A549 (cell line): ENCODE data around the gene CEP112. TPM values are rescaled to one million over a fixed set of nuclear protein-coding genes. Genes with fewer than 3 reads are reported as not detected.
A peak's percentile ranks its signal among the peaks of the same experiment; 100 is the strongest.

Experiments
- ATAC-seq, 2 experiments: fragments of 200-7000 bp in 1 of 2; fragments of >200 bp in 1 of 2; cut with Nextera tagmentation in 1 of 2; cut with Tn5 transposase in 1 of 2; 3 replicates each; pipeline versions ENCODE4 v1.8.0 to v1.9.1; 2018 to 2020; ENCODE audit warnings: mild to moderate bottlenecking in 1 of 2, moderate library complexity in 1 of 2
- CTCF ChIA-PET: fragments of 300-600 bp; sonication (Branson Sonifier 250); formaldehyde crosslinking; extraction: SDS; loops from one replicate; lab custom pipeline; 2021; ENCODE audit warnings: antibody characterized with exemption, inconsistent platforms; lab: Yijun Ruan, JAX
- POLR2A ChIA-PET: fragments of 350-600 bp; formaldehyde crosslinking; extraction: SDS; loops from one replicate; lab custom pipeline; 2021; ENCODE audit warnings: antibody characterized with exemption, inconsistent platforms; lab: Yijun Ruan, JAX
- DNase-seq, 2 experiments: peaks; one replicate each; pipeline versions ENCODE4 v3.0.0 to v3.0.0-alpha.2; 2011 to 2016; ENCODE audit warnings: low read depth in 1 of 2, low spot score in 1 of 2
- FAIRE-seq: peaks from 2 replicates; lab custom pipeline; 2011; peaks lifted over from hg19 to GRCh38; lab: Jason Lieb, UNC
- H3K27ac ChIP-seq, 2 experiments: fragments of >200 bp; sonication (Bioruptor Twin); formaldehyde crosslinking; 3 replicates each; pipeline ENCODE4 v1.5.1; 2016 to 2017
- H3K4me1 ChIP-seq: fragments of >200 bp; sonication (Bioruptor Twin); formaldehyde crosslinking; 3 replicates; pipeline ENCODE4 v1.6.1; 2016
- H3K4me2 ChIP-seq: fragments of >200 bp; sonication (Bioruptor Twin); formaldehyde crosslinking; 3 replicates; pipeline ENCODE4 v1.6.1; 2016
- H3K4me3 ChIP-seq: fragments of >200 bp; sonication (Bioruptor Twin); formaldehyde crosslinking; 3 replicates; pipeline ENCODE4 v1.5.1; 2016
- H3K9me3 ChIP-seq: fragments of >200 bp; sonication (Bioruptor Twin); formaldehyde crosslinking; 3 replicates; pipeline ENCODE4 v1.6.1; 2016
- CBX2 ChIP-seq: fragments of 200-600 bp; sonication (generic); IDR thresholded peaks from 2 replicates; pipeline ENCODE4 v1.6.1; 2016; ENCODE audit warnings: low read depth, mild to moderate bottlenecking, borderline replicate concordance
- CEBPB ChIP-seq, 2 experiments: fragments of >200 bp in 1 of 2; sonication (Bioruptor Twin) in 1 of 2; formaldehyde crosslinking in 1 of 2; IDR thresholded peaks; 2 replicates each; pipeline ENCODE4 v1.6.1; 2012 to 2016
- CHD4 ChIP-seq: fragments of 200-600 bp; sonication (generic); IDR thresholded peaks from 2 replicates; pipeline ENCODE4 v1.6.1; 2016; ENCODE audit warnings: antibody characterized with exemption, mild to moderate bottlenecking, borderline replicate concordance
- FOSL2 ChIP-seq, 2 experiments: fragments of 450-650 bp in 1 of 2; fragments of >200 bp in 1 of 2; sonication (Bioruptor Twin) in 1 of 2; formaldehyde crosslinking; IDR thresholded peaks; 2 replicates each; pipeline versions ENCODE4 v1.5.0 to v1.6.1; 2016 to 2020; ENCODE audit warnings: mild to moderate bottlenecking in 1 of 2, moderate library complexity in 1 of 2
- GATA3 ChIP-seq: IDR thresholded peaks from 2 replicates; pipeline ENCODE4 v1.6.1; 2012; ENCODE audit warnings: borderline replicate concordance
- HDAC2 ChIP-seq: fragments of 200-600 bp; sonication (generic); IDR thresholded peaks from 2 replicates; pipeline ENCODE4 v1.6.1; 2016
- HES2 ChIP-seq: fragments of >200 bp; sonication (Bioruptor Twin); formaldehyde crosslinking; IDR thresholded peaks from 2 replicates; pipeline ENCODE4 v1.6.1; 2016
- HMGXB4 ChIP-seq: fragments of 250-450 bp; sonication (Bioruptor Pico); IDR thresholded peaks from 2 replicates; pipeline ENCODE4 v1.5.0; 2021; ENCODE audit warnings: mild to moderate bottlenecking, moderate library complexity, borderline replicate concordance
- HOXA7 ChIP-seq: fragments of 250-450 bp; sonication (Bioruptor Pico); IDR thresholded peaks from 2 replicates; pipeline ENCODE4 v1.5.0; 2020; ENCODE audit warnings: mild to moderate bottlenecking, moderate library complexity
- HOXB13 ChIP-seq: fragments of 250-450 bp; sonication (Bioruptor Pico); IDR thresholded peaks from 2 replicates; pipeline ENCODE4 v1.5.0; 2020; ENCODE audit warnings: low read depth, mild to moderate bottlenecking, moderate library complexity
- HOXB5 ChIP-seq: fragments of 250-450 bp; sonication (Bioruptor Pico); IDR thresholded peaks from 2 replicates; pipeline ENCODE4 v1.5.0; 2020; ENCODE audit warnings: mild to moderate bottlenecking, moderate library complexity
- JUNB ChIP-seq: fragments of >200 bp; sonication (Bioruptor Twin); formaldehyde crosslinking; IDR thresholded peaks from 2 replicates; pipeline ENCODE4 v1.6.1; 2016
- MAFK ChIP-seq: fragments of 450-650 bp; IDR thresholded peaks from 2 replicates; pipeline ENCODE4 v1.6.1; 2014; ENCODE audit not compliant: partially characterized antibody
- MYC ChIP-seq: IDR thresholded peaks from 2 replicates; pipeline ENCODE4 v1.6.1; 2012; ENCODE audit warnings: mild to moderate bottlenecking, inconsistent platforms, low read length, improper control_type of control experiment, borderline replicate concordance
- PBX3 ChIP-seq: IDR thresholded peaks from 2 replicates; pipeline ENCODE4 v1.6.1; 2012
- POLR2A ChIP-seq: IDR thresholded peaks from 2 replicates; pipeline ENCODE4 v1.6.1; 2012; ENCODE audit warnings: mild to moderate bottlenecking, low read length
- RAD21 ChIP-seq, 2 experiments: fragments of >200 bp in 1 of 2; sonication (Bioruptor Twin) in 1 of 2; formaldehyde crosslinking in 1 of 2; IDR thresholded peaks in 1 of 2; conservative IDR thresholded peaks in 1 of 2; 2 replicates in 1 of 2; 3 replicates in 1 of 2; pipeline ENCODE4 v1.6.1; 2012 to 2018; ENCODE audit warnings: inconsistent platforms in 1 of 2
- RARB ChIP-seq: fragments of 250-450 bp; sonication (Bioruptor Pico); IDR thresholded peaks from 2 replicates; pipeline ENCODE4 v1.8.0; 2021; ENCODE audit warnings: mild to moderate bottlenecking, moderate library complexity
- REST ChIP-seq: fragments of 200-600 bp; sonication (generic); IDR thresholded peaks from 2 replicates; pipeline ENCODE4 v1.6.1; 2016; ENCODE audit warnings: antibody characterized with exemption, mild to moderate bottlenecking, moderate library complexity
- RNF2 ChIP-seq: fragments of 200-600 bp; sonication (generic); IDR thresholded peaks from 2 replicates; pipeline ENCODE4 v1.6.1; 2016; ENCODE audit warnings: low read depth, mild to moderate bottlenecking, antibody characterized with exemption, moderate library complexity, borderline replicate concordance
- SMC3 ChIP-seq: fragments of >200 bp; sonication (Bioruptor Twin); formaldehyde crosslinking; IDR thresholded peaks from 3 replicates; pipeline ENCODE4 v1.6.1; 2018; ENCODE audit warnings: inconsistent platforms
- SREBF2 ChIP-seq: fragments of 450-650 bp; IDR thresholded peaks from 2 replicates; pipeline ENCODE4 v1.6.1; 2014; ENCODE audit warnings: mild to moderate bottlenecking, moderate library complexity
- TFCP2L1 ChIP-seq: fragments of 250-450 bp; sonication (Bioruptor Pico); IDR thresholded peaks from 2 replicates; pipeline ENCODE4 v1.5.0; 2021; ENCODE audit warnings: mild to moderate bottlenecking
- ZC3H11A ChIP-seq: fragments of 450-650 bp; IDR thresholded peaks from 2 replicates; pipeline ENCODE4 v1.6.1; 2014; ENCODE audit warnings: antibody characterized with exemption, mild to moderate bottlenecking
- WGBS: methylation state at CpG from one replicate; pipeline ENCODE4 v1.1.6; 2017; ENCODE audit errors: missing lambda C conversion rate; 5-methylcytosine and 5-hydroxymethylcytosine counted together
- polyA plus RNA-seq, 4 experiments: library from polyadenylated mRNA; depleted of rRNA in 3 of 4; stranded (reverse); fragments of >200 nt; fragmentation: RNase III in 1 of 4; extraction: RNeasy Plus Mini Kit Qiagen cat#74134 plus additional on column Dnase treatment in 1 of 4; gene quantifications; 2 replicates in 3 of 4; 3 replicates in 1 of 4; pipeline ENCODE4 v1.2.3, GENCODE V29; 2011 to 2017

CEP112 gene
- polyA plus RNA-seq, 2 of the 4 experiments (the other 2 are of a cell fraction), result 9.6 to 15.2 TPM

- no peak for TF ChIP-seq CHD4
- no peak for TF ChIP-seq TFCP2L1 (CRISPR knock-in tag)
- TF ChIP-seq HOXB5 (CRISPR knock-in tag), result no peak
- TF ChIP-seq HES2, result no peak
- no peak for TF ChIP-seq FOSL2 (IDR thresholded peaks at IDR 0.05)
- TF ChIP-seq FOSL2 (CRISPR knock-in tag; IDR thresholded peaks at IDR 0.05), result no peak
- TF ChIP-seq JUNB, result no peak
- TF ChIP-seq RNF2, result no peak
- no peak for TF ChIP-seq HOXA7
- no peak for TF ChIP-seq HOXB13 (CRISPR knock-in tag)
- TF ChIP-seq SMC3, result no peak
- TF ChIP-seq, all 56 proteins: peak for 0
- 86% methylated on average over 6 of the region's 6 CpGs for WGBS
- no peak overlapping the region for H3K27ac ChIP-seq
- no peak overlapping the region for H3K4me2 ChIP-seq
- ChIA-PET POLR2A (no interaction called here), CTCF (interaction anchor here (0.9 kb wide), 2 partner anchors 21 to 40 kb away, joined by 3 to 5 read pairs; no protein-coding TSS in a partner anchor)
- DNase-seq, result no peak
- no peaks in the 10 kb centered on the region for H3K4me1 ChIP-seq
- FAIRE-seq, result no peak
- H3K9me3 ChIP-seq, result no peaks in the 10 kb centered on the region
- ATAC-seq, result no peak
- H3K4me3 ChIP-seq, result no peak overlapping the region
Measured at GRCh38 chr17:65885541-65886312, 306.2 kb downstream of the CEP112 start.

GRCh38 chr17:65876985-65877384 is 314.9 kb downstream of the CEP112 start:
- ChIA-PET POLR2A (no interaction called here), CTCF (interaction anchor here (1.0 kb wide), 1 partner anchor 583 kb away, joined by 3 read pairs; no protein-coding TSS in a partner anchor)
- H3K4me2 ChIP-seq, result no peak overlapping the region
- no peaks in the 10 kb centered on the region for H3K4me1 ChIP-seq
- DNase-seq (no peak), ATAC-seq (no peak), FAIRE-seq (no peak)
- TF ChIP-seq HMGXB4 (CRISPR knock-in tag) (no peak), CHD4 (no peak), CBX2 (no peak)
- H3K9me3 ChIP-seq, result no peaks in the 10 kb centered on the region
- WGBS, result 87% methylated on average over 4 of the region's 4 CpGs
- no peak overlapping the region for H3K4me3 ChIP-seq
- H3K27ac ChIP-seq, result no peak overlapping the region

GRCh38 chr17:65868881-65869280 is 323.1 kb downstream of the CEP112 start:
- ATAC-seq, result no peak
- CTCF ChIA-PET, result no interaction called here
- 73% methylated on average over 3 of the region's 3 CpGs for WGBS

GRCh38 chr17:65867014-65867413 is 324.9 kb downstream of the CEP112 start:
- no peak for ATAC-seq
- Histone ChIP-seq H3K27ac (no peak overlapping the region), H3K9me3 (no peaks in the 10 kb centered on the region), H3K4me2 (no peak overlapping the region), H3K4me3 (no peak overlapping the region), H3K4me1 (no peaks in the 10 kb centered on the region)
- ChIA-PET POLR2A (no interaction called here), CTCF (interaction anchor here (0.5 to 1.3 kb wide), 3 partner anchors 11 to 410 kb away, joined by 3 read pairs; no protein-coding TSS in a partner anchor)
- WGBS, result 94% methylated on average over 6 of the region's 6 CpGs
- DNase-seq, result no peak
- FAIRE-seq, result no peak
- TF ChIP-seq GATA3 (no peak), REST (no peak), HDAC2 (no peak), ZC3H11A (no peak), SREBF2 (no peak), CEBPB (IDR thresholded peaks at IDR 0.05) (no peak), HES2 (no peak), MYC (no peak), PBX3 (no peak), RARB (no peak), RAD21 (conservative IDR thresholded peaks at IDR 0.05 in 1 of 2, IDR thresholded peaks at IDR 0.05 in 1 of 2) (no peak), HOXB13 (CRISPR knock-in tag) (no peak)

More at GRCh38 chr17:65868881-65869280, 323.1 kb downstream of the CEP112 start:
- DNase-seq (no peak), FAIRE-seq (no peak)
- TF ChIP-seq POLR2A, result no peak
- peak; percentile 88 for TF ChIP-seq MAFK
- TF ChIP-seq, all 56 proteins: peak for 1
- Histone ChIP-seq H3K27ac (no peak overlapping the region), H3K4me3 (no peak overlapping the region), H3K9me3 (no peaks in the 10 kb centered on the region), H3K4me1 (no peaks in the 10 kb centered on the region), H3K4me2 (no peak overlapping the region)
- POLR2A ChIA-PET, result no interaction called here
